HG03045 (cell line): ENCODE measurements around the gene RAB28.

Experiments
- ATAC-seq: cut with Tn5 transposase; IDR thresholded peaks from one replicate; pipeline ENCODE4 v1.9.1; 2021; ENCODE audit warnings: mild to moderate bottlenecking, moderate library complexity; ENCODE audit not compliant: unreplicated experiment

RAB28 gene

GRCh38 chr4:13323921-13324320 lies 160.2 kb downstream of the RAB28 start:
- ATAC-seq, result no peak

- ATAC-seq, result no peak
Observed at GRCh38 chr4:13322681-13323101, 161.4 kb downstream of the RAB28 start.
